K562 (cell line): Measurements from ENCODE around the gene APCDD1L. TPM values are rescaled to one million over a fixed set of nuclear protein-coding genes. Genes with fewer than 3 reads are reported as not detected.

ENCODE experiments used
- ATAC-seq: fragments of 200-7000 bp; cut with Tn5 transposase; 3 replicates; pipeline ENCODE4 v1.9.1; 2020; ENCODE audit warnings: moderate library complexity
- BruUV-seq: library from RNA; stranded (reverse); fragments of 400-500 nt; replicated peaks from 2 replicates; lab custom pipeline; 2021; lab: Mats Ljungman, UMichigan
- CTCF ChIA-PET: fragments of 300-600 bp; formaldehyde crosslinking; extraction: SDS; loops from one replicate; lab custom pipeline; 2021; ENCODE audit warnings: low intra/inter-chr PET ratio; lab: Yijun Ruan, JAX
- POLR2A ChIA-PET: fragments of 300-600, 350-650 bp; sonication (Branson Sonifier 250); formaldehyde crosslinking; extraction: SDS; loops from one replicate; lab custom pipeline; 2021; ENCODE audit warnings: antibody characterized with exemption, inconsistent platforms; lab: Yijun Ruan, JAX
- DNase-seq, 4 experiments: peaks; one replicate each; pipeline versions ENCODE4 v3.0.0 to v3.0.0-alpha.2; 2011 to 2018; ENCODE audit warnings: low spot score in 3 of 4, mixed read lengths in 3 of 4; ENCODE audit errors: extremely low read depth in 1 of 4
- FAIRE-seq: peaks from 2 replicates; lab custom pipeline; 2011; peaks lifted over from hg19 to GRCh38; lab: Jason Lieb, UNC
- H2AFZ ChIP-seq: 2 replicates; pipeline ENCODE4 v1.6.0; 2011; ENCODE audit warnings: low read depth, low read length, control low read depth, inconsistent platforms
- H3K27ac ChIP-seq: fragments of 200-600 bp; 3 replicates; pipeline ENCODE4 v1.8.0; 2011; ENCODE audit warnings: low read depth, mild to moderate bottlenecking, control low read depth, inconsistent platforms, low read length, moderate library complexity, mixed read lengths; ENCODE audit errors: extremely low read depth
- H3K27me3 ChIP-seq, 2 experiments: fragments of 300-600 bp in 1 of 2; 2 replicates in 1 of 2; 3 replicates in 1 of 2; pipeline versions ENCODE4 v1.6.0 to v1.8.0; 2011; ENCODE audit warnings: inconsistent platforms in 2 of 2, low read length in 2 of 2, mild to moderate bottlenecking in 1 of 2, mixed read lengths in 1 of 2, moderate library complexity in 1 of 2; ENCODE audit not compliant: control insufficient read depth in 2 of 2, insufficient read depth in 2 of 2
- H3K36me3 ChIP-seq: fragments of 300-600 bp; 3 replicates; pipeline ENCODE4 v1.8.0; 2011; ENCODE audit warnings: mild to moderate bottlenecking, low read length, inconsistent platforms; ENCODE audit not compliant: control insufficient read depth, insufficient read depth
- H3K4me1 ChIP-seq, 2 experiments: fragments of 200-600 bp in 1 of 2; replicated peaks in 1 of 2; 2 replicates in 1 of 2; 3 replicates in 1 of 2; pipeline versions ENCODE4 v1.5.1 to v1.8.0; 2011; ENCODE audit warnings: inconsistent platforms in 2 of 2, low read length in 2 of 2, mild to moderate bottlenecking in 1 of 2, mixed read lengths in 1 of 2, moderate library complexity in 1 of 2; ENCODE audit not compliant: control insufficient read depth in 2 of 2, insufficient read depth in 2 of 2
- H3K4me2 ChIP-seq: 2 replicates; pipeline ENCODE4 v1.6.1; 2011; ENCODE audit warnings: low read length, control low read depth, inconsistent platforms, mixed read lengths; ENCODE audit not compliant: insufficient read depth
- H3K4me3 ChIP-seq: fragments of 200-600 bp; sonication (generic), shearing (Covaris generic); 2 replicates; pipeline ENCODE4 v1.5.1; 2016; ENCODE audit warnings: control low read depth, inconsistent platforms
- H3K79me2 ChIP-seq: fragments of 200-600 bp; 3 replicates; pipeline ENCODE4 v1.8.0; 2011; ENCODE audit warnings: low read length, inconsistent platforms; ENCODE audit not compliant: control insufficient read depth, insufficient read depth
- H3K9ac ChIP-seq, 2 experiments: 2 replicates each; pipeline versions ENCODE4 v1.6.0 to v1.6.1; 2011; ENCODE audit warnings: low read depth in 2 of 2, low read length in 2 of 2, control low read depth in 1 of 2, inconsistent platforms in 1 of 2, mild to moderate bottlenecking in 1 of 2, mixed read lengths in 1 of 2; ENCODE audit not compliant: insufficient read depth in 1 of 2
- H3K9me1 ChIP-seq: one replicate; pipeline ENCODE4 v1.6.0; 2011; ENCODE audit warnings: inconsistent platforms, mild to moderate bottlenecking, low read length, moderate library complexity; ENCODE audit not compliant: control insufficient read depth, insufficient read depth
- H3K9me3 ChIP-seq: replicated peaks from 2 replicates; pipeline ENCODE4 v1.5.1; 2011; ENCODE audit warnings: low read depth, low read length, inconsistent platforms; ENCODE audit not compliant: control insufficient read depth, insufficient read depth
- H4K20me1 ChIP-seq: replicated peaks from 2 replicates; pipeline ENCODE4 v1.6.1; 2011; ENCODE audit warnings: low read length, inconsistent platforms, mixed read lengths; ENCODE audit not compliant: control insufficient read depth, insufficient read depth
- ARHGAP35 ChIP-seq: fragments of 450-650 bp; IDR thresholded peaks from 2 replicates; pipeline ENCODE4 v1.6.1; 2018; ENCODE audit not compliant: partially characterized antibody
- ARID3A ChIP-seq: IDR thresholded peaks from 2 replicates; pipeline ENCODE4 v1.6.1; 2012; ENCODE audit warnings: low read depth, low read length, improper control_type of control experiment, borderline replicate concordance
- CREB3 ChIP-seq: fragments of 450-650 bp; conservative IDR thresholded peaks from 2 replicates; pipeline ENCODE4 v1.6.1; 2016; ENCODE audit warnings: missing genetic modification characterization, low read depth, mild to moderate bottlenecking, missing compliant biosample characterization, moderate library complexity
- CREBBP ChIP-seq: IDR thresholded peaks from one replicate; pipeline ENCODE4 v1.6.1; 2012; ENCODE audit warnings: low read depth, mild to moderate bottlenecking, control low read depth, inconsistent platforms, low read length
- DNMT1 ChIP-seq: fragments of 450-650 bp; IDR thresholded peaks from 2 replicates; pipeline ENCODE4 v1.6.1; 2016; ENCODE audit warnings: antibody characterized with exemption, mild to moderate bottlenecking
- EGR1 ChIP-seq: fragments of 450-650 bp; conservative IDR thresholded peaks from 2 replicates; pipeline ENCODE4 v1.6.1; 2017; ENCODE audit warnings: mild to moderate bottlenecking
- FOXP1 ChIP-seq: sonication (generic); formaldehyde crosslinking; IDR thresholded peaks from 2 replicates; pipeline ENCODE4 v1.8.0; 2022; ENCODE audit warnings: mild to moderate bottlenecking, missing genetic modification reagents
- GTF2F1 ChIP-seq: IDR thresholded peaks from 2 replicates; pipeline ENCODE4 v1.6.1; 2011; ENCODE audit warnings: low read depth, low read length, improper control_type of control experiment
- HDAC2 ChIP-seq: fragments of 450-650 bp; IDR thresholded peaks from 2 replicates; pipeline ENCODE4 v1.6.1; 2016; ENCODE audit warnings: mild to moderate bottlenecking
- MEF2D ChIP-seq: conservative IDR thresholded peaks from 2 replicates; pipeline ENCODE4 v1.6.1; 2016; ENCODE audit warnings: low read depth, missing genetic modification characterization, missing compliant biosample characterization
- NFE2L1 ChIP-seq: fragments of 450-650 bp; IDR thresholded peaks from 2 replicates; pipeline ENCODE4 v1.6.1; 2016; ENCODE audit warnings: missing genetic modification characterization, low read depth, mild to moderate bottlenecking, missing compliant biosample characterization, moderate library complexity, borderline replicate concordance
- NR1H2 ChIP-seq: sonication (generic); formaldehyde crosslinking; IDR thresholded peaks from 2 replicates; pipeline ENCODE4 v1.4.0; 2020; ENCODE audit warnings: mild to moderate bottlenecking, missing genetic modification reagents
- NR2F6 ChIP-seq: fragments of 450-650 bp; formaldehyde crosslinking; IDR thresholded peaks from 2 replicates; pipeline ENCODE4 v1.4.0; 2020; ENCODE audit warnings: mild to moderate bottlenecking
- YBX1 ChIP-seq: fragments of 450-650 bp; IDR thresholded peaks from 2 replicates; pipeline ENCODE4 v1.7.1; 2016; ENCODE audit warnings: mild to moderate bottlenecking
- ZNF140 ChIP-seq: fragments of 250-450 bp; sonication (Bioruptor Pico); IDR thresholded peaks from 2 replicates; pipeline ENCODE4 v1.8.0; 2021; ENCODE audit warnings: moderate library complexity, mild to moderate bottlenecking, inconsistent platforms
- ZNF23 ChIP-seq: fragments of 250-450 bp; sonication (Bioruptor Pico); IDR thresholded peaks from 2 replicates; pipeline ENCODE4 v1.4.0; 2020; ENCODE audit warnings: mild to moderate bottlenecking
- ZNF431 ChIP-seq: sonication (generic); formaldehyde crosslinking; IDR thresholded peaks from 2 replicates; pipeline ENCODE4 v1.8.0; 2022; ENCODE audit warnings: mild to moderate bottlenecking, missing genetic modification reagents
- ZNF57 ChIP-seq: fragments of 450-650 bp; formaldehyde crosslinking; IDR thresholded peaks from 2 replicates; pipeline ENCODE4 v1.4.0; 2020; ENCODE audit warnings: mild to moderate bottlenecking, moderate library complexity
- ZNF586 ChIP-seq: fragments of 450-650 bp; formaldehyde crosslinking; conservative IDR thresholded peaks from 2 replicates; pipeline ENCODE4 v1.4.0; 2020; ENCODE audit warnings: mild to moderate bottlenecking, moderate library complexity
- ZNF699 ChIP-seq: fragments of 250-450 bp; sonication (Bioruptor Pico); IDR thresholded peaks from 2 replicates; pipeline ENCODE4 v1.8.0; 2021; ENCODE audit warnings: mild to moderate bottlenecking, moderate library complexity; ENCODE audit not compliant: insufficient replicate concordance
- WGBS: fragments of 100-300 bp; shearing (Covaris generic); methylation state at CpG from one replicate; pipeline ENCODE4 v1.1.6; 2016; ENCODE audit warnings: low coverage, mixed read lengths; ENCODE audit not compliant: insufficient coverage; ENCODE audit errors: missing lambda C conversion rate; 5-methylcytosine and 5-hydroxymethylcytosine counted together
- in situ Hi-C: fragments of 300-500 bp; cut with MboI; formaldehyde crosslinking; loops from 4 replicates; pipeline ENCODE4 v1.15.0; 2018; ENCODE audit warnings: inconsistent platforms, mixed read lengths
- intact Hi-C: fragments of 100-400 bp; cut with micrococcal nuclease; formaldehyde crosslinking; loops from 2 replicates; pipeline ENCODE4 v1.14.2; 2022
- polyA plus RNA-seq, 8 experiments: library from polyadenylated mRNA; depleted of rRNA in 4 of 8; stranded (reverse) in 5 of 8; unstranded in 3 of 8; fragments of >200 nt; fragmentation: Nextera tagmentation in 2 of 8; fragmentation: Illumina TruSeq in 1 of 8; extraction: Ambion mirVana in 2 of 8; extraction: Trizol in 1 of 8; gene quantifications; 2 replicates each; pipeline versions ENCODE4 v1.2.1 to v1.2.3, GENCODE V29; 2011 to 2014; ENCODE audit warnings: inconsistent platforms in 1 of 8, missing spikeins in 1 of 8
- total RNA-seq, 7 experiments: library from RNA; depleted of rRNA in 6 of 7; stranded (reverse); fragments of >200 nt in 6 of 7; fragmentation: Illumina TruSeq in 2 of 7; extraction: Trizol in 2 of 7; gene quantifications; 2 replicates each; pipeline versions ENCODE4 v1.2.1 to v1.2.3, GENCODE V29; 2011 to 2021; ENCODE audit warnings: low replicate concordance in 1 of 7

APCDD1L gene
- total and polyA plus RNA-seq, 9 of the 15 experiments (the other 6 are each of a cell fraction or from before 2014, with no cell fraction given): not detected

- peaks cover 3 to 35% of the 10 kb centered on the region in 2 experiments; a peak in 3 of 5 replicates for H3K27me3 ChIP-seq
- ChIA-PET POLR2A (no interaction called here), CTCF (no interaction called here)
- no TSS peak for BruUV-seq
- H3K9me3 ChIP-seq: no peaks in the 10 kb centered on the region; the same call in 1 of the 2 replicates
- intact Hi-C loops: no loop called here
- no peak for ATAC-seq
- H3K36me3 ChIP-seq: no peaks in the 10 kb centered on the region
- no peaks in the 10 kb centered on the region for H3K79me2 ChIP-seq
- WGBS: 13% methylated on average over 3 of the region's 3 CpGs
- no peak overlapping the region for H3K27ac ChIP-seq
- no peak for TF ChIP-seq ZNF699
- TF ChIP-seq ZNF140 (CRISPR knock-in tag): no peak
- no peak for TF ChIP-seq GTF2F1
- no peak for TF ChIP-seq ZNF586 (CRISPR knock-in tag)
- no peak for TF ChIP-seq DNMT1
- no peak for TF ChIP-seq FOXP1 (CRISPR knock-in tag)
- no peak for TF ChIP-seq NFE2L1 (tag)
- no peak for TF ChIP-seq ARHGAP35
- TF ChIP-seq HDAC2: no peak
- no peak for TF ChIP-seq YBX1
- no peak for TF ChIP-seq ZNF23 (CRISPR knock-in tag)
- TF ChIP-seq ZNF57: no peak
- no peak for TF ChIP-seq EGR1
- TF ChIP-seq CREB3 (tag): no peak
- no peak for TF ChIP-seq NR2F6 (CRISPR knock-in tag)
- TF ChIP-seq CREBBP: no peak
- TF ChIP-seq ARID3A: no peak
- TF ChIP-seq ZNF431 (CRISPR knock-in tag): no peak
- TF ChIP-seq NR1H2 (CRISPR knock-in tag): no peak
- TF ChIP-seq MEF2D: no peak
- H2AFZ ChIP-seq: no peak overlapping the region
- no peak overlapping the region for H3K4me2 ChIP-seq
- H3K9ac ChIP-seq: no peak overlapping the region
- no peaks in the 10 kb centered on the region for H3K4me1 ChIP-seq
- no peak for FAIRE-seq
- no peaks in the 10 kb centered on the region for H4K20me1 ChIP-seq
- no peak for DNase-seq
- in situ Hi-C loops: no loop called here
- no peak overlapping the region for H3K4me3 ChIP-seq
- H3K9me1 ChIP-seq: no peaks in the 10 kb centered on the region
These were observed 7.5 kb upstream of the APCDD1L start for GRCh38 chr20:58522666-58523065.
